ENCODE data around the gene BMPR2.

BMPR2 gene

DNA sequence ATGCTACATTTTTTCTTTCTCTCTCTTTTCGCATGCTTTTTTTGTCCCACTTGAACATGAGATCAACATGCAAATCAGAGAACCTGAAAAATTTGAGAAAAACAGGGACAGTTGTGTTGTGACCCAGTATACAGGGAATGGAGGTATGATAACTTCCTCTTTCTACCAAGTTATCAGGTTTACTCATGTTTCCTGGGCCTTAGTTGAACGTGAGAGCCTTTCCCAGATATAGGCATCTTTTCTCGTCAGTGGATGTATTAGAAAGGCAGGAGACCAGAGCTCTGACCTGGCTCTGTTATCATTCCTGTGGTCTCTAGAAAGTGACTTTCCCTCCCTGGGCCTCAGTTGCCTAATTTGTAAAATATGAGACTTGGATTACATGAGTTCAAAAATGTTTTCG is 228.6 kb downstream of the BMPR2 start:
- DNase-seq (ENCODE audit: low read depth) = no peak

DNA sequence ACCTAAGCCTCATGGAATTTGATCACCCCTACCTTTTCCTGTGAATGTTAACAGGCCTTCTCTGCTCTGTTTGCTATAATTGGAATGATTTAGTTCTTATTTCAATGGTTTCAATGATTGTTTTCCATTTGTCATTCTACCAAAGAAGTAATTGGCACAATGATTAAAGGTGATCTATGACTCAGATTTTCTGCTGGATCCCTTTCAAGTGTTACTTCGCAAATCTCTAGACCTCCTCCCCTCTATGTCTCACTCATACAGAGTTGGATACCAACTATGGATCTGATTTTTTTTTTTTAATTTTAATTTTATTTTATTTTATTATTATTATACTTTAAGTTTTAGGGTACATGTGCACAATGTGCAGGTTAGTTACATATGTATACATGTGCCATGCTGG is 229.0 kb downstream of the BMPR2 start:
- no peak for DNase-seq (ENCODE audit: low read depth)

DNA sequence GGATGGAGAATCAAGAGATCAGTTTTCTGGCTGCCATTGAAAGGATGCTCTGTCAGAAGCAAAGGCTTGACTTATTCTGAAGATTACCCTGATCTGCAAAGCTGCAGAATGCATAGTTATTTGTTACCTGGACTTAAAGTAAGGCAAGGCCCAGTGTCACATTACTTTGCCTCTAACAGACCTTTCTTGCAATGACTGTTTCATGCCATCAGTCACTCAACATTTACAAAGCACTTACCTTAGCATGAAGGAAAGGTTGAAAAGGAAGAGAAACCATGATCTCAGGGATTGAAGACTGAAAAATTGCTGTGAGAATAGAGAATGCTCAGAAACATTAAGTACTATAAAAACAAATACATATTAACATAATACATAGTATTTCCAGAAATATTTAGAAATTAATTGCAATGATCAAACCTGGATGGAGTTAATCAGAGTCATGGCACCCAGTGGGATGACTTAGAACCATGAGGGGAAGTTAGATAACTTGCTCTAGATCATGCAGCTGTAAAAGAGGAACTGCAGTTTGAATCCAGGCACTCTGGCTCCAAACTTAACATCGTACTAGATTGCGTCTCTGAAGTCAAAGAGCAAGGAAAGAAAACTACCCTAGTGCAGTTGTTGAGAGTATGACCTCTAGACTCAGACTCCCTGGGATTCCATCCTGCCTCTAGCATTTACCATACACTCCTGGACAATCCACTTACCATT is 232.2 kb downstream of the BMPR2 start:
- DNase-seq (ENCODE audit: low read depth) = no peak

DNA sequence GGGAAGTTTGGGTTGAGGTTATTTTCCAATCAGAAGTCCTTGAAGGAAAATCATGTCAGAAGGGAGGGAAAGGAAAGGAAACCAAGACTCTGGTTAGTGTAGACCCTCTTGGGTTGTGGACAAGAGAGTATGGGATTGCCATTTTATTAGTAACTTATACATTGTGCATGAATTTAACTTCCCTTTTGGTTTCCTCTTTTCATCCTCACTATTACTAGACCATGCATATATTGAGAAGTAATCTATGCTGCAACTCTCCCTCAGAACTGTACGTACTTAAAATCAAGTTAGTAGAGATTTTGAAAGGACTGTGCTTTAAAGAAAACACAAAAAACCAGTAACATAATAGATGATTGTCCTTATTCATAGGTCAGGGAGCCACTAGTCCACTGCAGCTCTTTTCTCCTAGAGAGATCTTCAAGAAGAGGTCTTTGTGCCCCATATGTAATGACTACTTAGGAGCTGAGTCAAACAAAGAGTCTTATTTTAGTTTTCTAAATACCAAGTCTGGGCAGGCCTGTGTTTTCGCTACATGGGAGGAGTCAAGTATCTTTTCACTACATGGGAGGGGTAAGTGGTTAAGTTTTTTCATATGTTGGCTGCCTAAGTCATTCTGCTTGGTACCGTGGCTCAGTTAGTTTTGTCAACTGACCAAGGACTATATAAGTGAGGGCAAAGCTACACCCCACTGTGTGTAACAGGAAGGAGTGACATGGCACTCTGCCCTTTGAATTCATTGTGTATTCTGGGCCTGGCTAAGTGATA is 233.4 kb downstream of the BMPR2 start:
- DNase-seq (ENCODE audit: low read depth) = no peak

DNA sequence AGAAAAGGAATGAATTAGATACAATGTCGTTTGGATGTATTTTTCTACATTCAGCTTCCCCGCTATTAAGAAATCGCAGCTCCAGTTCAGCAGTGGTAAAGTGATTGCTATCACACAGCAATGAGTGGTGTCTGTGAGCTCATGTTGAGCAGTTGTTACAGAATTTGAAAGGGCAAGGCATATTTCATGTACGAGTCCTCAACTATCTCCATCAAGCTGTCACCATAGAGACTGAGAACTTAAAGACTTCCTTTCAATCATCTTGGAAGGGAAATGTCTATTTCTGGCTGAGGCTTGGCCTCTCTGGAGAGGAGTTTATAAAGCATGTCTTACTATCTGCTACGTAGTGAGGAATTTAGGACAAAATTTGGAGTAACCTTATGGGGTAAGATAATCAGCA is 234.3 kb downstream of the BMPR2 start:
- no peak for DNase-seq (ENCODE audit: low read depth)

DNA sequence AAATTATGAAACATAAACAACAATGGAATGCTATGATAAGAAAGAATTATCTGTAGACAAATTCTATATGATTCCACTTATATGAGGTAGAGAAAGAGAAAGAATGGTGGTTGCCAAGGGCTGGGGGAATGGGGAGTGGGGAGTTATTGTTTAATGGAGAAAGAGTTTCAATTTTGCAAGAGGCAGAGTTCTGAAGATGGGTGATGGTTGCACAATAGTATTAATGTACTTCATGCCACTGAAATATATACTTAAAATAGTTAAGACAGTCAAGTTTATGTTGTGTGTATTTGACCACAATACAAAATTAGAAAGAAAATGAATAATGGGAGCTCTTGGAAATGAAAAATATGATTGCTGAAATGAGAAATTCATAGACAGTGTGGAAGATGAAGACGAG is 236.0 kb downstream of the BMPR2 start:
- no peak for DNase-seq (ENCODE audit: low read depth)

DNA sequence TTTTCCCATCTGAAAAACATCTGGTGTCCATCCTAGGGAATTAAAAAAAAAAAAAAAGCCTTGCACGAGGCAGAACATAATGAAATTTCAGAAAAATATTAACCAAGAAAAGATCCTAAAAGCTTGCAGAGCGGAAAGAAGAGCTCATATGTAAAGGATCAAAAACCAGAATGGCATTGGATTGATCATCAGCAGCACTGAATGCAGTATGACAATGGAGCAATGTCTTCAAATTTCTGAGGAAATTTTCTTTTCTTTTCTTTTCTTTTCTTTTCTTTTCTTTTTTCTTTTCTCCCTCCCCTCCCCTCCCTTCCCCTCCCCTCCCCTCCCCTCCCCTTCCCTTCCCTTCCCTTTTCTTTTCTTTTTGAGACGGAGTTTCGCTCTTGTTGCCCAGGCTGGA is 237.4 kb downstream of the BMPR2 start:
- no peak for DNase-seq (ENCODE audit: low read depth)

Measured in CMK (cell line).